HL-60 (cell line): Measurements from ENCODE around the gene PRKCE.

Source experiments
- CTCF ChIP-seq: IDR thresholded peaks from one replicate; pipeline ENCODE4 v1.5.1; 2011; ENCODE audit warnings: low read length, control low read depth, inconsistent platforms; ENCODE audit not compliant: insufficient read depth
- POLR2AphosphoS5 ChIP-seq: IDR thresholded peaks from 2 replicates; pipeline ENCODE4 v1.6.1; 2012; ENCODE audit warnings: low read depth
- REST ChIP-seq: IDR thresholded peaks from 2 replicates; pipeline ENCODE4 v1.6.1; 2012; ENCODE audit warnings: low read depth; ENCODE audit not compliant: insufficient replicate concordance

DNA sequence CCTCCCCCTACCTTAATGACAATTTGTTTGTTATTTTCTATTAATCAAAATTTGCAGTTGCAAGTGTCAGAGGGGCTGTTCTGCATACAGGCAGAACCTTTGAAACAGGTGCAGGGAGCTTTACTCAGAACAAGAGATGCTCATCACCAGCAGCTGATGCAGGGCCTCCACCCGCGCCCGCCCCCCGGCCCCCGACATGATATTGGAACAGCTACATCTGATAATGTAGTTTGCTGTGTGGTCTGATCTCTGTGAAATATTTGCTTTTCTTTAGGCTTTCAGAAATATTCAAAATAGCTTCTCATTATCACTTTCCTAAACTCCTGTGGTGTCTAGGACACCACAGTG, 130.0 kb downstream of the PRKCE start:
- no peak for TF ChIP-seq CTCF
- TF ChIP-seq POLR2AphosphoS5 = no peak
- no peak for TF ChIP-seq REST
